Lower leg skin (tissue), 4 donors: ENCODE results near the gene PRPF6. TPM values are rescaled to one million over a fixed set of nuclear protein-coding genes. Genes with fewer than 3 reads are reported as not detected.
"Not testable (repeated sequence)": the region's sequence is repeated elsewhere in the genome, so short reads cannot be mapped to it uniquely, and the experiment has no call there.

ENCODE experiments used
- DNase-seq, 2 donors: peaks; one replicate each; pipeline ENCODE4 v3.0.0-alpha.2; 2019; ENCODE audit warnings: low spot score in 2 of 2
- H3K4me3 ChIP-seq: fragments of 200-600 bp; sonication (generic); 2 replicates; pipeline ENCODE4 v1.5.1; 2017; ENCODE audit warnings: mild to moderate bottlenecking, low read depth; ENCODE audit not compliant: poor library complexity, severe bottlenecking
- CTCF ChIP-seq, 3 donors: fragments of 450-650 bp; IDR thresholded peaks; one replicate each; pipeline ENCODE4 v1.5.1; 2016; ENCODE audit warnings: antibody characterized with exemption in 3 of 3, mild to moderate bottlenecking in 3 of 3, moderate library complexity in 2 of 3
- POLR2A ChIP-seq, 2 donors: fragments of 450-650 bp; IDR thresholded peaks; one replicate each; pipeline ENCODE4 v1.6.1; 2016 to 2017; ENCODE audit warnings: antibody characterized with exemption in 2 of 2, mild to moderate bottlenecking in 1 of 2, moderate library complexity in 1 of 2
- WGBS, 2 donors: methylation state at CpG; one replicate each; pipeline ENCODE4 v1.1.5; 2018; 5-methylcytosine and 5-hydroxymethylcytosine counted together
- intact Hi-C: fragments of 100-400 bp; cut with DNase I; formaldehyde crosslinking; loops from one replicate; pipeline ENCODE4 v1.15.0; 2023; ENCODE audit warnings: low total_unique reads
- total RNA-seq, 4 donors: library from RNA; depleted of rRNA; stranded (reverse); fragments of >200 nt; gene quantifications; one replicate each; pipeline ENCODE4 v1.1.0, GENCODE V29; 2016

Gene PRPF6
- total RNA-seq, 4 donors from 2014 or later, result 66.8 to 88.3 (median 79.1) TPM

GRCh38 chr20:64009811-64010387 lies 29.0 kb downstream of the PRPF6 start:
- no peak for DNase-seq
- intact Hi-C loops, result no loop called here
- H3K4me3 ChIP-seq, result no peak overlapping the region
- 87 to 90% methylated on average over 13 of the region's 13 CpGs for WGBS, 2 donors
- TF ChIP-seq CTCF (IDR thresholded peaks at IDR 0.05) (no peak), POLR2A (IDR thresholded peaks at IDR 0.05) (no peak)

- no peak overlapping the region for H3K4me3 ChIP-seq
These were observed 29.8 kb downstream of the PRPF6 start for GRCh38 chr20:64010711-64011237.

GRCh38 chr20:64011366-64011779 lies 30.4 kb downstream of the PRPF6 start:
- H3K4me3 ChIP-seq, result no peak overlapping the region
- intact Hi-C loops, result no loop called here
- TF ChIP-seq POLR2A (IDR thresholded peaks at IDR 0.05) (no peak), CTCF (IDR thresholded peaks at IDR 0.05) (no peak)
- 91 to 95% methylated on average over 16 of the region's 16 CpGs for WGBS, 2 donors
- no peak for DNase-seq

More at GRCh38 chr20:64010711-64011237, 29.8 kb downstream of the PRPF6 start:
- intact Hi-C loops, result no loop called here
- TF ChIP-seq CTCF (IDR thresholded peaks at IDR 0.05) (no peak), POLR2A (IDR thresholded peaks at IDR 0.05) (no peak)
- no peak for DNase-seq
- WGBS, 2 donors, result 82 to 84% methylated on average over 8 of the region's 8 CpGs

- H3K4me3 ChIP-seq, DNase-seq, intact Hi-C loops: not testable (repeated sequence)
- WGBS, 2 donors, result 82 to 95% methylated on average over 10 to 12 of the region's 20 CpGs
These were observed 31.6 kb downstream of the PRPF6 start for GRCh38 chr20:64012385-64013154.

GRCh38 chr20:64015635-64016034 lies 34.7 kb downstream of the PRPF6 start:
- intact Hi-C loops, result no loop called here
- DNase-seq, result no peak
- 66 to 75% methylated on average over 2 of the region's 2 CpGs for WGBS, 2 donors
- TF ChIP-seq CTCF (IDR thresholded peaks at IDR 0.05) (no peak), POLR2A (IDR thresholded peaks at IDR 0.05) (no peak)
- no peak overlapping the region for H3K4me3 ChIP-seq
